GM12878 (cell line): ENCODE data around the gene TMX4. TPM values are rescaled to one million over a fixed set of nuclear protein-coding genes. Genes with fewer than 3 reads are reported as not detected.

ENCODE experiments used
- ATF3 ChIP-seq: IDR thresholded peaks from 2 replicates; pipeline ENCODE4 v1.6.1; 2011; ENCODE audit warnings: low read depth, mild to moderate bottlenecking, low read length, moderate library complexity, borderline replicate concordance; ENCODE audit errors: extremely low read depth
- BACH1 ChIP-seq: fragments of 450-650 bp; IDR thresholded peaks from 2 replicates; pipeline ENCODE4 v1.6.1; 2017; ENCODE audit warnings: mild to moderate bottlenecking, borderline replicate concordance
- EZH2 ChIP-seq: IDR thresholded peaks from 2 replicates; pipeline ENCODE4 v1.6.1; 2012; ENCODE audit warnings: low read depth, mild to moderate bottlenecking, control low read depth, inconsistent platforms, low read length, borderline replicate concordance; ENCODE audit not compliant: control insufficient read depth
- IRF4 ChIP-seq: IDR thresholded peaks from 2 replicates; pipeline ENCODE4 v1.6.1; 2011; ENCODE audit warnings: low read depth, low read length
- KAT2A ChIP-seq: conservative IDR thresholded peaks from 2 replicates; pipeline ENCODE4 v1.6.1; 2011; ENCODE audit warnings: low read depth, low read length; ENCODE audit not compliant: control insufficient read depth
- LARP7 ChIP-seq: fragments of 450-650 bp; IDR thresholded peaks from 2 replicates; pipeline ENCODE4 v1.6.1; 2017; ENCODE audit warnings: mild to moderate bottlenecking
- MEF2A ChIP-seq: IDR thresholded peaks from 2 replicates; pipeline ENCODE4 v1.6.1; 2011; ENCODE audit warnings: low read depth, mild to moderate bottlenecking, low read length, moderate library complexity; ENCODE audit not compliant: insufficient read depth
- PAX5 ChIP-seq: IDR thresholded peaks from 2 replicates; pipeline ENCODE4 v1.6.1; 2011; ENCODE audit warnings: low read depth, low read length, borderline replicate concordance
- PAX8 ChIP-seq: fragments of 450-650 bp; IDR thresholded peaks from 2 replicates; pipeline ENCODE4 v1.6.1; 2017; ENCODE audit warnings: mild to moderate bottlenecking, moderate library complexity
- RAD21 ChIP-seq: IDR thresholded peaks from 2 replicates; pipeline ENCODE4 v1.6.1; 2011; ENCODE audit warnings: mild to moderate bottlenecking, low read depth, low read length, moderate library complexity; ENCODE audit not compliant: insufficient read depth
- RCOR1 ChIP-seq: conservative IDR thresholded peaks from 2 replicates; pipeline ENCODE4 v1.6.1; 2012; ENCODE audit warnings: low read depth, low read length, improper control_type of control experiment
- REST ChIP-seq: IDR thresholded peaks from 2 replicates; pipeline ENCODE4 v1.6.1; 2012; ENCODE audit warnings: mild to moderate bottlenecking, low read depth, low read length
- SKIL ChIP-seq: fragments of 450-650 bp; IDR thresholded peaks from 2 replicates; pipeline ENCODE4 v1.6.1; 2017; ENCODE audit warnings: mild to moderate bottlenecking, low read depth, inconsistent platforms; ENCODE audit not compliant: poor library complexity, severe bottlenecking
- SMC3 ChIP-seq: IDR thresholded peaks from 2 replicates; pipeline ENCODE4 v1.6.1; 2011; ENCODE audit warnings: low read length, improper control_type of control experiment, borderline replicate concordance
- SP1 ChIP-seq: IDR thresholded peaks from one replicate; pipeline ENCODE4 v1.6.1; 2011; ENCODE audit warnings: low read depth, low read length
- TAF1 ChIP-seq: IDR thresholded peaks from 2 replicates; pipeline ENCODE4 v1.6.1; 2011; ENCODE audit warnings: mild to moderate bottlenecking, low read depth, low read length, borderline replicate concordance
- TCF3 ChIP-seq: IDR thresholded peaks from 2 replicates; pipeline ENCODE4 v1.6.1; 2012; ENCODE audit warnings: low read depth, mild to moderate bottlenecking, low read length, borderline replicate concordance; ENCODE audit not compliant: insufficient read depth
- polyA plus RNA-seq, 11 experiments: library from polyadenylated mRNA; depleted of rRNA in 4 of 11; unstranded in 6 of 11; stranded (reverse) in 5 of 11; fragments of >200 nt; fragmentation: Nextera tagmentation in 4 of 11; fragmentation: Illumina TruSeq in 1 of 11; extraction: Ambion mirVana in 4 of 11; extraction: Trizol in 1 of 11; gene quantifications; 1 replicate in 1 of 11; 2 replicates in 10 of 11; pipeline versions ENCODE4 v1.2.1 to v1.2.3, GENCODE V29; 2011 to 2016; ENCODE audit warnings: inconsistent platforms in 2 of 11, missing spikeins in 2 of 11, low read depth in 1 of 11
- total RNA-seq, 4 experiments: library from RNA; depleted of rRNA in 3 of 4; stranded (reverse); fragments of >200 nt in 3 of 4; fragmentation: Illumina TruSeq in 1 of 4; extraction: Trizol in 1 of 4; gene quantifications; 2 replicates each; pipeline versions ENCODE4 v1.2.1 to v1.2.3, GENCODE V29; 2013 to 2021

TMX4 gene
- total and polyA plus RNA-seq, 10 of the 15 experiments (the other 5 are each of a cell fraction or from before 2014, with no cell fraction given), result 3.9 to 19.9 (median 11.1) TPM

GRCh38 chr20:7980332-7981046 lies 39.1 kb downstream of the TMX4 start (continued):
- TF ChIP-seq REST (no peak), ATF3 (no peak), LARP7 (no peak), PAX5 (no peak), TAF1 (no peak), SMC3 (peak; percentile 43; the same call in 1 of the 2 replicates), BACH1 (no peak), RCOR1 (no peak), PAX8 (no peak), IRF4 (peak; percentile 46; the same call in 1 of the 2 replicates), EZH2 (no peak), MEF2A (no peak), RAD21 (peak; percentile 41; the same call in 1 of the 2 replicates), SKIL (no peak), KAT2A (no peak), TCF3 (no peak), SP1 (no peak)
